HFFc6 (cell line): ENCODE data around the gene CWC22. TPM values are rescaled to one million over a fixed set of nuclear protein-coding genes. Genes with fewer than 3 reads are reported as not detected.
A peak's percentile ranks its signal among the peaks of the same experiment; 100 is the strongest.
"Not testable (repeated sequence)": the region's sequence is repeated elsewhere in the genome, so short reads cannot be mapped to it uniquely, and the experiment has no call there.

Experiments
- DNase-seq: peaks from one replicate; pipeline ENCODE4 v3.0.0-alpha.2; 2018
- H3K27ac Mint-ChIP-seq: 2 replicates; pipeline ENCODE4 v1.8.0; 2020; ENCODE audit warnings: mild to moderate bottlenecking, mixed read lengths
- H3K27me3 Mint-ChIP-seq: 2 replicates; pipeline ENCODE4 v1.8.0; 2021; ENCODE audit warnings: mild to moderate bottlenecking, moderate library complexity, mixed read lengths; ENCODE audit not compliant: insufficient read depth
- H3K36me3 Mint-ChIP-seq: 2 replicates; pipeline ENCODE4 v1.8.0; 2021; ENCODE audit warnings: low read depth, mixed read lengths
- H3K4me1 Mint-ChIP-seq: 2 replicates; pipeline ENCODE4 v1.8.0; 2020; ENCODE audit warnings: low read depth, mixed read lengths
- H3K4me3 Mint-ChIP-seq: 2 replicates; pipeline ENCODE4 v1.8.0; 2020; ENCODE audit warnings: mild to moderate bottlenecking, moderate library complexity, mixed read lengths
- H3K9me3 Mint-ChIP-seq: 2 replicates; pipeline ENCODE4 v1.8.0; 2020; ENCODE audit warnings: mild to moderate bottlenecking, mixed read lengths
- CTCF ChIP-seq: fragments of 200-600 bp; sonication (generic); IDR thresholded peaks from 2 replicates; pipeline ENCODE4 v1.5.0; 2021; ENCODE audit warnings: antibody characterized with exemption, mild to moderate bottlenecking
- total RNA-seq, 6 experiments: library from RNA; stranded (reverse); fragmentation: NEBNext Ultra II Directional; extraction: Animal tissue kit (Norgen Biotek cat#: 25700); gene quantifications; 2 replicates in 1 of 6; 3 replicates in 5 of 6; pipeline ENCODE4 v1.2.3, GENCODE V29; 2021

Gene CWC22
- total RNA-seq, 6 experiments from 2014 or later = 15.5 to 19.2 (median 16.8) TPM

- DNase-seq = peak; percentile 83
- TF ChIP-seq CTCF = 0 out of 2 replicates have a peak, but pooled peaks have one; percentile 16
- Mint-ChIP-seq H3K4me3 (peak overlapping the region; percentile 66), H3K4me1 (peaks cover 74% of the 10 kb centered on the region), H3K27ac (peak overlapping the region; percentile 77), H3K9me3 (no peaks in the 10 kb centered on the region), H3K27me3 (no peaks in the 10 kb centered on the region), H3K36me3 (no peaks in the 10 kb centered on the region)
Observed at GRCh38 chr2:180012523-180012922, 5.4 kb upstream of the CWC22 start.

GRCh38 chr2:180010701-180011100 lies 3.6 kb upstream of the CWC22 start:
- no peak overlapping the region for H3K4me3 Mint-ChIP-seq
- peak overlapping the region; percentile 43 for H3K27ac Mint-ChIP-seq
- no peaks in the 10 kb centered on the region for H3K27me3 Mint-ChIP-seq
- peaks cover 7% of the 10 kb centered on the region for H3K36me3 Mint-ChIP-seq
- H3K9me3 Mint-ChIP-seq = no peaks in the 10 kb centered on the region
- peaks cover 64% of the 10 kb centered on the region for H3K4me1 Mint-ChIP-seq
- no peak for DNase-seq
- TF ChIP-seq CTCF = no peak

GRCh38 chr2:180006231-180006630 lies 866 bp downstream of the CWC22 start:
- Mint-ChIP-seq H3K4me3 (peak overlapping the region; percentile 97), H3K27ac (peak overlapping the region; percentile 100), H3K4me1 (peaks cover 48% of the 10 kb centered on the region), H3K36me3 (peaks cover 7% of the 10 kb centered on the region), H3K9me3 (no peaks in the 10 kb centered on the region), H3K27me3 (no peaks in the 10 kb centered on the region)
- no peak for DNase-seq
- no peak for TF ChIP-seq CTCF

- peaks cover 45% of the 10 kb centered on the region for H3K4me1 Mint-ChIP-seq
- H3K27ac Mint-ChIP-seq, H3K27me3 Mint-ChIP-seq, H3K36me3 Mint-ChIP-seq, DNase-seq, H3K9me3 Mint-ChIP-seq: not testable (repeated sequence)
- H3K4me3 Mint-ChIP-seq = peak overlapping the region; percentile 97
Observed at GRCh38 chr2:180005465-180005864, 1.6 kb downstream of the CWC22 start.

GRCh38 chr2:180004731-180005130 lies 2.4 kb downstream of the CWC22 start:
- H3K4me3 Mint-ChIP-seq = peak overlapping the region; percentile 54
- no peaks in the 10 kb centered on the region for H3K27me3 Mint-ChIP-seq
- H3K4me1 Mint-ChIP-seq = peaks cover 42% of the 10 kb centered on the region
- no peaks in the 10 kb centered on the region for H3K9me3 Mint-ChIP-seq
- TF ChIP-seq CTCF = no peak
- DNase-seq = no peak
- no peak overlapping the region for H3K27ac Mint-ChIP-seq
- H3K36me3 Mint-ChIP-seq = peaks cover 7% of the 10 kb centered on the region

GRCh38 chr2:180003559-180003958 lies 3.5 kb downstream of the CWC22 start:
- Mint-ChIP-seq H3K4me1 (peaks cover 42% of the 10 kb centered on the region), H3K27ac (no peak overlapping the region), H3K36me3 (peaks cover 7% of the 10 kb centered on the region), H3K9me3 (no peaks in the 10 kb centered on the region), H3K4me3 (no peak overlapping the region), H3K27me3 (no peaks in the 10 kb centered on the region)
- TF ChIP-seq CTCF = no peak
- no peak for DNase-seq
